Endothelial cell (in vitro differentiated cells): ENCODE results near the gene JPH3. TPM values are rescaled to one million over a fixed set of nuclear protein-coding genes. Genes with fewer than 3 reads are reported as not detected.

Experiments
- DNase-seq: peaks from one replicate; pipeline ENCODE4 v3.0.0; 2021; ENCODE audit warnings: low spot score
- H3K27ac Mint-ChIP-seq: one replicate; pipeline ENCODE4 v1.8.0; 2021; ENCODE audit warnings: mixed read lengths, inconsistent platforms; ENCODE audit not compliant: unreplicated experiment
- H3K27me3 Mint-ChIP-seq: one replicate; pipeline ENCODE4 v1.8.0; 2021; ENCODE audit warnings: mild to moderate bottlenecking, moderate library complexity, mixed read lengths, inconsistent platforms; ENCODE audit not compliant: unreplicated experiment
- H3K36me3 Mint-ChIP-seq: one replicate; pipeline ENCODE4 v1.8.0; 2021; ENCODE audit warnings: mild to moderate bottlenecking, low read depth, mixed read lengths, inconsistent platforms; ENCODE audit not compliant: unreplicated experiment
- H3K4me1 Mint-ChIP-seq: one replicate; pipeline ENCODE4 v1.8.0; 2021; ENCODE audit warnings: mild to moderate bottlenecking, mixed read lengths, inconsistent platforms; ENCODE audit not compliant: unreplicated experiment
- H3K4me3 Mint-ChIP-seq: one replicate; pipeline ENCODE4 v1.8.0; 2021; ENCODE audit warnings: mild to moderate bottlenecking, mixed read lengths, inconsistent platforms; ENCODE audit not compliant: unreplicated experiment
- H3K9me3 Mint-ChIP-seq: one replicate; pipeline ENCODE4 v1.8.0; 2021; ENCODE audit warnings: mixed read lengths, inconsistent platforms; ENCODE audit not compliant: unreplicated experiment
- CTCF ChIP-seq: fragments of 200-600 bp; sonication (generic); IDR thresholded peaks from one replicate; pipeline ENCODE4 v1.5.0; 2021; ENCODE audit warnings: antibody characterized with exemption; ENCODE audit not compliant: unreplicated experiment
- total RNA-seq: library from RNA; stranded (reverse); fragmentation: NEBNext Ultra II Directional; extraction: Animal tissue kit (Norgen Biotek cat#: 25700); gene quantifications from one replicate; pipeline ENCODE4 v1.2.1, GENCODE V29; 2021; ENCODE audit not compliant: unreplicated experiment

The JPH3 gene
- total RNA-seq, 1 donor from 2014 or later: 19.1 TPM

GRCh38 chr16:87580855-87581261, 21.4 kb upstream of the JPH3 start:
- H3K4me3 Mint-ChIP-seq: no peak overlapping the region
- no peak overlapping the region for H3K27ac Mint-ChIP-seq
- no peaks in the 10 kb centered on the region for H3K27me3 Mint-ChIP-seq
- H3K4me1 Mint-ChIP-seq: peaks cover 4% of the 10 kb centered on the region
- H3K9me3 Mint-ChIP-seq: no peaks in the 10 kb centered on the region
- no peaks in the 10 kb centered on the region for H3K36me3 Mint-ChIP-seq
- TF ChIP-seq CTCF: no peak
- DNase-seq: no peak

- no peak overlapping the region for H3K4me3 Mint-ChIP-seq
- no peaks in the 10 kb centered on the region for H3K36me3 Mint-ChIP-seq
- no peak for DNase-seq
- peaks cover 2% of the 10 kb centered on the region for H3K27me3 Mint-ChIP-seq
- no peak overlapping the region for H3K27ac Mint-ChIP-seq
- no peaks in the 10 kb centered on the region for H3K9me3 Mint-ChIP-seq
- peaks cover 12% of the 10 kb centered on the region for H3K4me1 Mint-ChIP-seq
- no peak for TF ChIP-seq CTCF
Observed at GRCh38 chr16:87581857-87582215, 20.5 kb upstream of the JPH3 start.

GRCh38 chr16:87582216-87582965, 19.9 kb upstream of the JPH3 start:
- H3K36me3 Mint-ChIP-seq: no peaks in the 10 kb centered on the region
- H3K9me3 Mint-ChIP-seq: no peaks in the 10 kb centered on the region
- DNase-seq: no peak
- peaks cover 12% of the 10 kb centered on the region for H3K4me1 Mint-ChIP-seq
- H3K27ac Mint-ChIP-seq: no peak overlapping the region
- no peak overlapping the region for H3K4me3 Mint-ChIP-seq
- TF ChIP-seq CTCF: no peak
- peaks cover 2% of the 10 kb centered on the region for H3K27me3 Mint-ChIP-seq

GRCh38 chr16:87582966-87583325, 19.4 kb upstream of the JPH3 start:
- H3K27ac Mint-ChIP-seq: no peak overlapping the region
- peaks cover 2% of the 10 kb centered on the region for H3K27me3 Mint-ChIP-seq
- peaks cover 12% of the 10 kb centered on the region for H3K4me1 Mint-ChIP-seq
- DNase-seq: no peak
- no peak for TF ChIP-seq CTCF
- H3K9me3 Mint-ChIP-seq: no peaks in the 10 kb centered on the region
- H3K36me3 Mint-ChIP-seq: no peaks in the 10 kb centered on the region
- no peak overlapping the region for H3K4me3 Mint-ChIP-seq

- no peak overlapping the region for H3K4me3 Mint-ChIP-seq
- no peak for DNase-seq
- H3K36me3 Mint-ChIP-seq: no peaks in the 10 kb centered on the region
- H3K9me3 Mint-ChIP-seq: no peaks in the 10 kb centered on the region
- H3K27ac Mint-ChIP-seq: no peak overlapping the region
- peaks cover 12% of the 10 kb centered on the region for H3K4me1 Mint-ChIP-seq
- peaks cover 2% of the 10 kb centered on the region for H3K27me3 Mint-ChIP-seq
- TF ChIP-seq CTCF: no peak
Observed at GRCh38 chr16:87583453-87584131, 18.7 kb upstream of the JPH3 start.
